CD8-positive, alpha-beta memory T cell (primary cell): ENCODE results near the gene MADCAM1. TPM values are rescaled to one million over a fixed set of nuclear protein-coding genes. Genes with fewer than 3 reads are reported as not detected.
"Not testable (repeated sequence)": the region's sequence is repeated elsewhere in the genome, so short reads cannot be mapped to it uniquely, and the experiment has no call there.

Experiments used
- CTCF ChIA-PET: fragments of 350-600 bp; sonication (Branson Sonifier 250); formaldehyde crosslinking; loops from one replicate; lab custom pipeline; 2021; ENCODE audit warnings: antibody characterized with exemption; lab: Charles Lee
- POLR2A ChIA-PET: fragments of 350-600 bp; sonication (Branson Sonifier 250); formaldehyde crosslinking; loops from one replicate; lab custom pipeline; 2021; ENCODE audit warnings: antibody characterized with exemption; lab: Charles Lee
- DNase-seq, 5 donors: peaks; one replicate each; pipeline versions ENCODE4 v3.0.0 to v3.0.0-alpha.2; 2020 to 2022; ENCODE audit warnings: mixed read lengths in 1 of 5
- H3K27ac ChIP-seq: one replicate; pipeline ENCODE4 v1.7.0; 2013; ENCODE audit warnings: low read depth, mild to moderate bottlenecking, low read length, moderate library complexity
- H3K27me3 ChIP-seq: 2 replicates; pipeline ENCODE4 v1.7.0; 2013; ENCODE audit warnings: low read length, mild to moderate bottlenecking; ENCODE audit not compliant: insufficient read depth, poor library complexity, severe bottlenecking
- H3K36me3 ChIP-seq: 2 replicates; pipeline ENCODE4 v1.7.0; 2013; ENCODE audit warnings: mild to moderate bottlenecking, low read length, moderate library complexity; ENCODE audit not compliant: insufficient read depth
- H3K4me1 ChIP-seq: 2 replicates; pipeline ENCODE4 v1.7.0; 2013; ENCODE audit warnings: mild to moderate bottlenecking, low read length, moderate library complexity; ENCODE audit not compliant: insufficient read depth
- H3K4me3 ChIP-seq: 2 replicates; pipeline ENCODE4 v1.7.0; 2013; ENCODE audit warnings: mild to moderate bottlenecking, low read length
- H3K9me3 ChIP-seq: 2 replicates; pipeline ENCODE4 v1.7.0; 2013; ENCODE audit warnings: mild to moderate bottlenecking, low read length
- H3K27ac Mint-ChIP-seq, 8 donors: one replicate each; pipeline ENCODE4 v1.8.0; 2020 to 2021; ENCODE audit warnings: mixed read lengths in 8 of 8, mild to moderate bottlenecking in 6 of 8, inconsistent platforms in 3 of 8, moderate library complexity in 3 of 8
- H3K27me3 Mint-ChIP-seq, 2 donors: one replicate each; pipeline ENCODE4 v1.8.0; 2020 to 2021; ENCODE audit warnings: mixed read lengths in 2 of 2, mild to moderate bottlenecking in 1 of 2, moderate library complexity in 1 of 2
- H3K36me3 Mint-ChIP-seq, 3 donors: one replicate each; pipeline ENCODE4 v1.8.0; 2020 to 2021; ENCODE audit warnings: mixed read lengths in 3 of 3, inconsistent platforms in 1 of 3, mild to moderate bottlenecking in 1 of 3
- H3K4me1 Mint-ChIP-seq, 3 donors: one replicate each; pipeline ENCODE4 v1.8.0; 2020 to 2021; ENCODE audit warnings: mixed read lengths in 3 of 3, inconsistent platforms in 1 of 3, mild to moderate bottlenecking in 1 of 3
- H3K4me3 Mint-ChIP-seq, 7 donors: one replicate each; pipeline ENCODE4 v1.8.0; 2020 to 2021; ENCODE audit warnings: mixed read lengths in 7 of 7, mild to moderate bottlenecking in 6 of 7, moderate library complexity in 4 of 7, inconsistent platforms in 2 of 7
- H3K9me3 Mint-ChIP-seq, 5 donors: one replicate each; pipeline ENCODE4 v1.8.0; 2020 to 2022; ENCODE audit warnings: mixed read lengths in 5 of 5, mild to moderate bottlenecking in 3 of 5, moderate library complexity in 2 of 5, inconsistent platforms in 1 of 5
- polyA plus RNA-seq: library from polyadenylated mRNA; unstranded; fragments of 300-500 nt; fragmentation: Illumina TruSeq; gene quantifications from one replicate; pipeline ENCODE4 v1.2.3, GENCODE V29; 2021
- total RNA-seq, 2 experiments: library from RNA; stranded (reverse); gene quantifications; one replicate each; pipeline ENCODE4 v1.2.3, GENCODE V29; 2021

The MADCAM1 gene
- total RNA-seq (under 1 TPM; 0.33 to 0.44 TPM), polyA plus RNA-seq (0.12 TPM)

GRCh38 chr19:496112-496665, at the start of gene MADCAM1:
Gene MADCAM1 (plus strand): TSS chr19:496486. CDS start chr19:496500, 14 bp downstream.
- no peak within 1 kb of the TSS for H3K27ac Mint-ChIP-seq
- H3K27me3 Mint-ChIP-seq: peaks cover 13 to 14% of the 10 kb centered on the region in 2 donors
- Histone ChIP-seq H3K27me3 (peaks cover 16% of the 10 kb centered on the region), H3K4me3 (no peak within 1 kb of the TSS), H3K27ac (no peak within 1 kb of the TSS), H3K36me3 (no peaks in the 10 kb centered on the region), H3K9me3 (no peaks in the 10 kb centered on the region), H3K4me1 (no peaks in the 10 kb centered on the region)
- no peak for DNase-seq
- POLR2A ChIA-PET: no interaction called here
- no peaks in the 10 kb centered on the region for H3K36me3 Mint-ChIP-seq
- H3K4me1 Mint-ChIP-seq: peaks cover 0 to 22% (median 3%) of the 10 kb centered on the region in 3 donors
- no peaks in the 10 kb centered on the region for H3K9me3 Mint-ChIP-seq
- CTCF ChIA-PET: interaction anchor here (1.2 to 1.5 kb wide), 2 partner anchors 10 to 15 kb away, joined by 5 to 12 read pairs; no protein-coding TSS in a partner anchor
- no peak within 1 kb of the TSS for H3K4me3 Mint-ChIP-seq

GRCh38 chr19:447064-447426, 49.2 kb upstream of the MADCAM1 start:
- Mint-ChIP-seq H3K9me3 (no peaks in the 10 kb centered on the region), H3K27me3 (peaks cover 0 to under 1% of the 10 kb centered on the region in 2 donors), H3K4me1 (no peaks in the 10 kb centered on the region), H3K4me3 (no peak overlapping the region), H3K27ac (no peak overlapping the region), H3K36me3 (no peaks in the 10 kb centered on the region)
- Histone ChIP-seq H3K4me1 (no peaks in the 10 kb centered on the region), H3K27ac (no peak overlapping the region), H3K4me3 (no peak overlapping the region), H3K36me3 (no peaks in the 10 kb centered on the region), H3K9me3 (no peaks in the 10 kb centered on the region), H3K27me3 (no peaks in the 10 kb centered on the region)
- ChIA-PET CTCF (no interaction called here), POLR2A (no interaction called here)
- DNase-seq: no peak

- CTCF ChIA-PET: no interaction called here
- Mint-ChIP-seq H3K4me1 (no peaks in the 10 kb centered on the region), H3K9me3 (no peaks in the 10 kb centered on the region)
These were observed 48.3 kb upstream of the MADCAM1 start for GRCh38 chr19:447816-448560.

GRCh38 chr19:449916-450315, 46.4 kb upstream of the MADCAM1 start:
- Histone ChIP-seq H3K9me3 (no peaks in the 10 kb centered on the region), H3K27ac (no peak overlapping the region), H3K27me3 (no peaks in the 10 kb centered on the region), H3K4me3 (no peak overlapping the region), H3K36me3 (no peaks in the 10 kb centered on the region), H3K4me1 (no peaks in the 10 kb centered on the region)
- no peak for DNase-seq
- H3K4me1 Mint-ChIP-seq: no peaks in the 10 kb centered on the region
- no peaks in the 10 kb centered on the region for H3K9me3 Mint-ChIP-seq
- no peaks in the 10 kb centered on the region for H3K36me3 Mint-ChIP-seq
- POLR2A ChIA-PET: no interaction called here
- H3K27me3 Mint-ChIP-seq: no peaks in the 10 kb centered on the region
- no peak overlapping the region for H3K27ac Mint-ChIP-seq
- CTCF ChIA-PET: no interaction called here
- no peak overlapping the region for H3K4me3 Mint-ChIP-seq

More at GRCh38 chr19:447816-448560, 48.3 kb upstream of the MADCAM1 start:
- Histone ChIP-seq H3K27me3 (no peaks in the 10 kb centered on the region), H3K27ac (no peak overlapping the region), H3K9me3 (no peaks in the 10 kb centered on the region), H3K4me3 (no peak overlapping the region), H3K36me3 (no peaks in the 10 kb centered on the region), H3K4me1 (no peaks in the 10 kb centered on the region)
- POLR2A ChIA-PET: no interaction called here
- Mint-ChIP-seq H3K4me3 (no peak overlapping the region), H3K27me3 (no peaks in the 10 kb centered on the region), H3K27ac (no peak overlapping the region), H3K36me3 (no peaks in the 10 kb centered on the region)
- no peak for DNase-seq

GRCh38 chr19:450912-451481, 45.3 kb upstream of the MADCAM1 start:
- CTCF ChIA-PET, H3K4me3 Mint-ChIP-seq: not testable (repeated sequence)

GRCh38 chr19:452829-453228, 43.5 kb upstream of the MADCAM1 start:
- Mint-ChIP-seq H3K4me3 (no peak overlapping the region), H3K27ac (no peak overlapping the region), H3K27me3 (peaks cover 1 to 10% of the 10 kb centered on the region in 2 donors), H3K9me3 (peaks cover 0 to 2% (median 0%) of the 10 kb centered on the region in 5 donors), H3K36me3 (no peaks in the 10 kb centered on the region), H3K4me1 (peaks cover 1 to 12% (median 5%) of the 10 kb centered on the region in 3 donors)
- Histone ChIP-seq H3K27me3 (no peaks in the 10 kb centered on the region), H3K36me3 (no peaks in the 10 kb centered on the region), H3K4me3 (no peak overlapping the region), H3K27ac (no peak overlapping the region), H3K9me3 (no peaks in the 10 kb centered on the region), H3K4me1 (no peaks in the 10 kb centered on the region)
- ChIA-PET POLR2A (no interaction called here), CTCF (no interaction called here)
- no peak for DNase-seq

More at GRCh38 chr19:450912-451481, 45.3 kb upstream of the MADCAM1 start:
- H3K27ac Mint-ChIP-seq: peak overlapping the region in 1 of 8 donors; percentile 32
- H3K27ac ChIP-seq, H3K4me3 ChIP-seq, H3K27me3 ChIP-seq, H3K27me3 Mint-ChIP-seq, POLR2A ChIA-PET, H3K9me3 ChIP-seq, DNase-seq, H3K4me1 ChIP-seq, H3K36me3 Mint-ChIP-seq, H3K9me3 Mint-ChIP-seq, H3K36me3 ChIP-seq, H3K4me1 Mint-ChIP-seq: not testable (repeated sequence)

GRCh38 chr19:453606-454005, 42.7 kb upstream of the MADCAM1 start:
- H3K27me3 ChIP-seq: no peaks in the 10 kb centered on the region

GRCh38 chr19:455031-455705, 41.1 kb upstream of the MADCAM1 start:
- Mint-ChIP-seq H3K27me3 (peaks cover 7 to 15% of the 10 kb centered on the region in 2 donors), H3K9me3 (peaks cover 0 to 2% (median 0%) of the 10 kb centered on the region in 5 donors), H3K36me3 (no peaks in the 10 kb centered on the region), H3K4me3 (no peak overlapping the region), H3K27ac (peak overlapping the region in 1 of 8 donors; percentile 14), H3K4me1 (peaks cover 6 to 18% (median 10%) of the 10 kb centered on the region in 3 donors)
- Histone ChIP-seq H3K4me3 (no peak overlapping the region), H3K4me1 (no peaks in the 10 kb centered on the region), H3K36me3 (no peaks in the 10 kb centered on the region), H3K9me3 (no peaks in the 10 kb centered on the region), H3K27me3 (peaks cover 5% of the 10 kb centered on the region), H3K27ac (no peak overlapping the region)
- CTCF ChIA-PET: no interaction called here
- POLR2A ChIA-PET: no interaction called here
- no peak for DNase-seq

More at GRCh38 chr19:453606-454005, 42.7 kb upstream of the MADCAM1 start:
- no peak overlapping the region for H3K4me3 Mint-ChIP-seq
- Histone ChIP-seq H3K36me3 (no peaks in the 10 kb centered on the region), H3K27ac (no peak overlapping the region), H3K4me3 (no peak overlapping the region), H3K9me3 (no peaks in the 10 kb centered on the region), H3K4me1 (no peaks in the 10 kb centered on the region)
- H3K9me3 Mint-ChIP-seq: peaks cover 0 to 2% (median 0%) of the 10 kb centered on the region in 5 donors
- ChIA-PET CTCF (no interaction called here), POLR2A (no interaction called here)
- peaks cover 1 to 12% (median 5%) of the 10 kb centered on the region in 3 donors for H3K4me1 Mint-ChIP-seq
- H3K27ac Mint-ChIP-seq: no peak overlapping the region
- H3K36me3 Mint-ChIP-seq: no peaks in the 10 kb centered on the region
- no peak for DNase-seq
- peaks cover 1 to 10% of the 10 kb centered on the region in 2 donors for H3K27me3 Mint-ChIP-seq
